Activated CD8-positive, alpha-beta memory T cell treated with anti-CD3 and anti-CD28 coated beads, Interleukin-2, amount 50 U/mL, for 24 hours (primary cell): ENCODE measurements around the gene SPAG6.

ENCODE experiments used
- DNase-seq: peaks from one replicate; pipeline ENCODE4 v3.0.0-alpha.2; 2020; ENCODE audit errors: extremely low read depth

Gene SPAG6

GRCh38 chr10:22321924-22322640, 23.2 kb upstream of the SPAG6 start:
- DNase-seq = no peak

GRCh38 chr10:22322641-22323160, 22.6 kb upstream of the SPAG6 start:
- no peak for DNase-seq

- DNase-seq = no peak
These were observed 21.6 kb upstream of the SPAG6 start for GRCh38 chr10:22323538-22324305.

DNA sequence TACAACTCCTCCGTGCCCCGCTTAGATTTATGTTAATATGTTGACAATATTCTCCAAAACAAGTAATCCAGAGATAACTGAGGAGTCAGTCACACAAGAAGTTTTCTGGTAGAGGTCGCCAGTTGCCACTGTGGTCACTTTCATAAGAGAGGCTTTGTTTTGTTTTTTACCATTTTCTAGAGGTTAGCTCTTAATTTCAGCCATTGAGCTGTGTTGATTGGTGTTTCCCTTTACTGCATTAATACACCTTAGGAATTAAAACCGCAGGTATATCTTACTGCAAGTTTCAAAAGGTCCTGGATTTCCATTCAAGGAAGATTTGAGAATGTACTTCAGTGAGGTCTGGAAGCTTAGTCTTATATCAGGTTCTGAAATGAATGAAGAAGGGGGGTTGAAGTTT, 20.9 kb upstream of the SPAG6 start:
- no peak for DNase-seq

- DNase-seq = no peak
These were observed 20.4 kb upstream of the SPAG6 start for GRCh38 chr10:22324893-22325271.

DNA sequence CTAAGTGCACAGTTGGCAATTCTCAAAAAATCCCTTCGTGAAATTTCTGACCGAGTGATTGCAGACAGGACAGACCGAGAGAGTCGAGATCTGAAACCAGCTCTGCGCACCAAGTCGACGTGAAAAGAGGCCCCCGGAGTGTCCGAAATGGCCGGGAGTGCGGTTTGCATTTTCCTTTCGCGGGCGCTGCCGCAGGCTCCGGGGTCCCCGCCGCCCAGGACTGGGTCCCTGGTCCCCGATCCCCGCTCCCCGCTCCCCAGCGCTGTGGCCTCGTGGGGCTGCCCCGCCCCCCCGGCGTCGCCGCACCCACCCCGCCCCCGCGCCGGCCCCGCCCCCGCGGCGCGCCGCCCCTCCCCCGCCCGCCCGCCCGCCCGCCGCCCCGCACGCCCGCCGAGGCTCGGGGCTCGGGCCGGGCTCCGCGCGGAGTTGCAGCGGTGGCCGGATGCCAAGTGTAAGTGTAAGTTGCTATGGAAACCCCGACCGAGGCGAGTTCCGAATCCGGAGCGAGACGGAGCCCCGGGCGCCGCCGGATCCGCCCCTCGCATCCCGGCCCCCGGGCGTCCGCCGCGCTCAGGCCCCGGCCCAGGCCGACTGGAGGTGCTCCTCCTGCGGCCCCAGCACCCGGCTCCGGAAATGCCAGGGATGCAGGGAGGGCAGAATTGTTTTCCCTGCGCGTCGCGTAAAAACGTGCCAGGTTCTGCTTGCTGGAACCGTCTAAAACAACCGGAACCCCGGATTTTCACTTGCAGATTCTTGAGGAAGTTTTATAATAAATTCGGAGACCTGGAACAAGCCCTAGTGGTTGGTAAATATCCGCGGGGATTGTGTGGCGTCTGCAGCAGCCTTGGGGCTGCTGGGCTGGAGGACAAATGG, 19.8 kb upstream of the SPAG6 start:
- DNase-seq = no peak

GRCh38 chr10:22326145-22326702, 19.1 kb upstream of the SPAG6 start:
- DNase-seq = no peak

- DNase-seq = no peak
These were observed 16.1 kb upstream of the SPAG6 start for GRCh38 chr10:22329150-22329549.

GRCh38 chr10:22332116-22332692, 13.1 kb upstream of the SPAG6 start:
- no peak for DNase-seq

DNA sequence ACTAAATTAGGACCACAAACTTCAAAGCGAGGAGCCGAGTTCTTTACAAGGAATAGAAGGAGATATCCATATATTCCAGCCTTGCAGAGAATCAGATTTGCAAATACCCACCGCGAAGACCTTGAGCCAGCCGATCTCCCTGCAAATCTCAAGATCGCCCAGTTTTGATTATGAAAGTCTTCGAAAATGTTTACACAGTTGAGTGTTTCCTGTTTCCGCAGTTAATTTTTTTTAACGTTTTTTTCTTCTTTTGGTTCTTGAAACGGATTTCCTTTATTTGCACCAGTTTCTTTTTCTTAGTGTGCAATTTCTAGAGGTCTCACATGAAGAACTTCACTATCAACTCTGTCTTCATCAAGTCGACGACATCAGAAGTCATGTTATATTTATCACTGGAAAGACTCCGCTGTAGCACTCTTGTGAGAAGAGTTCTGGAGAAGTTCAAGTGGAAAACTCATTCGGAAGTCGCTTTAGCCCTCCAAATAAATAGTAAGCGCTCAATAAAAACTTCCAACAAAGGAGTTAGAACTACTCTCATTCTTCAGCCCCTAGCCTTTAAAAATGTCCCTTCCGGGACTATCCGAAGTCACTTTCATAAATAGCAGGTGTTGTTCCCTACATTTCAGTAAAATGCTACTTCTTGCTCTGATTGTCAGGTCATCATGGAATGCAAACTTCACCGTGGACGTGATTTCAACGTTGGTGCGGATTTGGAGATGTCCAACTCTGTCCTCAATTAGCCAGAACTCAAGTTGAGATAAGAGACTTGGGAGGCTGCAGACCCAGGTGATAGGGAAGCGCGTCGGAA, 11.9 kb upstream of the SPAG6 start:
- no peak for DNase-seq

DNA sequence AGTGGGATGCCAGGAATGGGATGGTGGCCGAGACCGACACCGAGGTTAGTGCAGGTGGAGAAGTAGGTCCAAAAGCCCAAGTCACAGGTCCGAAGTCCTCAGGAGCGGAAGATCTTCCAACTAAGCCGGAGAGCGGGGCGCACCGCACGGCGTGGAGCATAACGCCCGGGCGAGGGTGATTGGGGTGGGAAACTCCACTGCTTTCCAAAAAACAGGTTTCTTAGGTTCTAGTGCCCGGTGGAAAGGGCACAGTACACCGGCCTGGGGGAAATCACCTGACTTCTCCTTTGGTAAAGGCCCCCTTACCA, 11.4 kb upstream of the SPAG6 start:
- no peak for DNase-seq

DNA sequence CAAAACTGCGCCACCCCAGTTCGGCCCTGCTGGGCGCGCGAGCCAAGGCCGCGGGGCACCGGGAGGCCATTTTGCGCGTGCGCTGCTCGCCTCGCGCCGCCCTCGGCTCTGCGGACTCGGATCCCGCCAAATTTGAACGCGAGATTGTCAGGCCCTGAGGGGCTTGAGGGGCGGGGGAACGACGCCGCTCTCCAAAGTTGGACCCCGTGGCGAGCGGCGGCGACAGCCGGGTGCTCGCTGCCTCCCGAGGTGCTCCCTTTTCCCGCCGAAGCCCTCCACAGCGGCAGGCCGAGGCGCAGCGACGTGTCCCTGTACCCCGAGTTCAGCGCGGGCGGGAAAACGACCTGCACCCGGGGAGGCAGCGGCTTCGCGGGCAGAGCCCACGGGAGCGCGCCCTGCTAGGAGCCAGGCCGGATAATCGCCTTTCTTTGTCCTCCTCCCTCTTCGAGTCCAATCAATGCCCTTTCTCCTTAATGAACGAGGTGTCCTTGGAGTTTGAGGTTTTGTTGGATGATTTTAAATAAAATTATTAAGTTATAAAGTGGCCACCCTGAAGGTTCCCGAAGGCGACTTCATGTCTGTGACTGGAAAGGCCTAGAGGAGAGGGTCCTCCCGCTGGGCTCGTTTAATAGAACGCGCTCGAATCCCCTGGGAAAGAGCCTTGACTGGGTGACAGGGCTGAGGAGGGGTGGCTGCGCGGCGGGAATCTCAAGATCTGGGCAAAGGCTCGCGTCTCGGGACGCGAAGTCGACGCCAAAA, 10.7 kb upstream of the SPAG6 start:
- no peak for DNase-seq

- DNase-seq = no peak
These were observed 9.9 kb upstream of the SPAG6 start for GRCh38 chr10:22335173-22335933.

DNA sequence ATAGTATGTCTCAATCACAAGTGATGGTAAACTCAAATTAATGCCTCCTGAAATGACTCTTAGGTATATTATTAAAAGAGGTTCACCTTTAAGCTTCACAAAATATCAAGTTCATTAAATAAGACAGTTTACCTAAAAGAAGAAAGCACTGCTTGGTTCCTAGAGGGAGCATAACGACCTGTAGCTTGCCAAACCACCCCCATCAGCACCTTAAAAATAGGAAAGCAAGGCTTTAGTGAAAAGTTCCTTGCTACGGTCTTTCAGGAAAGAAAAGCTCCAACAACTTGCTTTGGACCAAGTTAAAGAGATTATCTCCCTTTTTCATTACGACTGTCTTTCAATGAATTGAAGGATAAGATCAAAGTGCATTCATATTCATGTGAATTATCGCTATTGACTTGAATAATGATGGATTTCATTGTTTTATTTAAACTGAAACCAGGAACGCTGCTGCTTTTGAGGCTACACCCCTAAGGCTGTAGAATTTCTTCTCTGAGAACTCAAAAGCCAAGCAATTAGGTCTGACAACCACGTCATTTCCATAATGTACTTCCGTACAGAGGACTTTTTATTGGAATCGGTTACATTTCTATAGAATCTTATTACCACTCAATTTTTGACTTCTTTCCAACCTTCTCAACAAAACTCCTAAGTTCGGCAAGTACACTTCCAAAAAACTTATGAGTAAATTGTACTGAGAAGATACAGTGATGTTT, 7.0 kb upstream of the SPAG6 start:
- DNase-seq = no peak

- DNase-seq = no peak
These were observed 6.4 kb upstream of the SPAG6 start for GRCh38 chr10:22338931-22339330.

GRCh38 chr10:22339761-22340328, 5.5 kb upstream of the SPAG6 start:
- DNase-seq = no peak

- DNase-seq = no peak
These were observed 4.7 kb upstream of the SPAG6 start for GRCh38 chr10:22340329-22341189.
